H9 (cell line): Measurements from ENCODE around the gene OR5AS1. TPM values are rescaled to one million over a fixed set of nuclear protein-coding genes. Genes with fewer than 3 reads are reported as not detected.

Source experiments
- DNase-seq: peaks from one replicate; pipeline ENCODE4 v3.0.0-alpha.2; 2017
- H2AFZ ChIP-seq: one replicate; pipeline ENCODE4 v1.6.1; 2013; ENCODE audit warnings: mild to moderate bottlenecking, low read length, control low read depth, moderate library complexity
- H2AK5ac ChIP-seq: 2 replicates; pipeline ENCODE4 v1.6.1; 2013; ENCODE audit warnings: low read length, control low read depth, mixed read lengths; ENCODE audit not compliant: insufficient read length
- H2BK120ac ChIP-seq: one replicate; pipeline ENCODE4 v1.6.1; 2013; ENCODE audit warnings: low read depth, mild to moderate bottlenecking, low read length, control low read depth, inconsistent platforms; ENCODE audit not compliant: poor library complexity, severe bottlenecking
- H2BK12ac ChIP-seq: 2 replicates; pipeline ENCODE4 v1.6.1; 2013; ENCODE audit warnings: low read length, control low read depth, mixed read lengths, low read depth; ENCODE audit not compliant: insufficient read length
- H2BK15ac ChIP-seq: 2 replicates; pipeline ENCODE4 v1.6.1; 2013; ENCODE audit warnings: low read depth, low read length, control low read depth
- H2BK20ac ChIP-seq: one replicate; pipeline ENCODE4 v1.6.1; 2013; ENCODE audit warnings: low read depth, mild to moderate bottlenecking, low read length, control low read depth, inconsistent platforms; ENCODE audit not compliant: poor library complexity, severe bottlenecking
- H2BK5ac ChIP-seq: 2 replicates; pipeline ENCODE4 v1.6.1; 2013; ENCODE audit warnings: low read length, control low read depth, mixed read lengths; ENCODE audit not compliant: insufficient read length
- H3K14ac ChIP-seq: 2 replicates; pipeline ENCODE4 v1.6.1; 2013; ENCODE audit warnings: low read length, control low read depth; ENCODE audit not compliant: insufficient read depth
- H3K18ac ChIP-seq: 2 replicates; pipeline ENCODE4 v1.6.1; 2013; ENCODE audit warnings: low read depth, mild to moderate bottlenecking, mixed read lengths, low read length, control low read depth; ENCODE audit not compliant: insufficient read length
- H3K23ac ChIP-seq: 2 replicates; pipeline ENCODE4 v1.6.1; 2013; ENCODE audit warnings: low read length, control low read depth, mixed read lengths, low read depth; ENCODE audit not compliant: insufficient read length
- H3K23me2 ChIP-seq: 2 replicates; pipeline ENCODE4 v1.6.1; 2013; ENCODE audit warnings: low read depth, mild to moderate bottlenecking, mixed read lengths, low read length, control low read depth; ENCODE audit not compliant: insufficient read length, poor library complexity, severe bottlenecking
- H3K27ac ChIP-seq: 2 replicates; pipeline ENCODE4 v1.5.1; 2013; ENCODE audit warnings: low read length, control low read depth, mixed read lengths, low read depth; ENCODE audit not compliant: insufficient read length
- H3K27me3 ChIP-seq: 2 replicates; pipeline ENCODE4 v1.6.1; 2013; ENCODE audit warnings: low read length, control low read depth, inconsistent platforms; ENCODE audit not compliant: insufficient read depth
- H3K4ac ChIP-seq: 2 replicates; pipeline ENCODE4 v1.6.1; 2013; ENCODE audit warnings: low read depth, mild to moderate bottlenecking, control low read depth, inconsistent platforms, low read length, moderate library complexity
- H3K4me1 ChIP-seq: 2 replicates; pipeline ENCODE4 v1.6.1; 2013; ENCODE audit warnings: low read length, control low read depth, inconsistent platforms; ENCODE audit not compliant: insufficient read depth
- H3K4me2 ChIP-seq: 2 replicates; pipeline ENCODE4 v1.6.1; 2013; ENCODE audit warnings: low read length, control low read depth, mixed read lengths; ENCODE audit not compliant: insufficient read length, insufficient read depth
- H3K56ac ChIP-seq: 2 replicates; pipeline ENCODE4 v1.6.1; 2013; ENCODE audit warnings: low read depth, mild to moderate bottlenecking, mixed read lengths, low read length, control low read depth; ENCODE audit not compliant: insufficient read length
- H3K79me1 ChIP-seq: 2 replicates; pipeline ENCODE4 v1.6.1; 2013; ENCODE audit warnings: low read depth, mild to moderate bottlenecking, moderate library complexity, low read length, control low read depth, inconsistent platforms; ENCODE audit not compliant: insufficient read depth, poor library complexity, severe bottlenecking
- H3K79me2 ChIP-seq: 2 replicates; pipeline ENCODE4 v1.6.1; 2013; ENCODE audit warnings: low read length, control low read depth, inconsistent platforms; ENCODE audit not compliant: insufficient read depth
- H3K9ac ChIP-seq: 2 replicates; pipeline ENCODE4 v1.6.1; 2013; ENCODE audit warnings: low read length, control low read depth, mixed read lengths; ENCODE audit not compliant: insufficient read length; ENCODE audit errors: extremely low read depth
- H3K9me3 ChIP-seq: one replicate; pipeline ENCODE4 v1.6.1; 2013; ENCODE audit warnings: low read depth, low read length, inconsistent platforms; ENCODE audit not compliant: control insufficient read depth
- H3T11ph ChIP-seq: one replicate; pipeline ENCODE4 v1.6.1; 2013; ENCODE audit warnings: mild to moderate bottlenecking, low read length, control low read depth, inconsistent platforms
- H4K20me1 ChIP-seq: one replicate; pipeline ENCODE4 v1.6.1; 2013; ENCODE audit not compliant: control insufficient read depth, insufficient read length, insufficient read depth
- H4K5ac ChIP-seq: 2 replicates; pipeline ENCODE4 v1.6.1; 2013; ENCODE audit warnings: low read depth, mild to moderate bottlenecking, mixed read lengths, low read length, control low read depth; ENCODE audit not compliant: insufficient read length
- H4K8ac ChIP-seq: replicated peaks from 2 replicates; pipeline ENCODE4 v1.6.1; 2013; ENCODE audit warnings: low read length, control low read depth, mixed read lengths, low read depth; ENCODE audit not compliant: insufficient read length
- H4K91ac ChIP-seq: 2 replicates; pipeline ENCODE4 v1.6.1; 2013; ENCODE audit warnings: low read depth, mild to moderate bottlenecking, moderate library complexity, mixed read lengths, low read length, control low read depth; ENCODE audit not compliant: insufficient read length
- H3K27ac Mint-ChIP-seq, 3 experiments: 2 replicates in 2 of 3; 3 replicates in 1 of 3; pipeline ENCODE4 v1.8.0; 2020 to 2021; ENCODE audit warnings: mixed read lengths in 3 of 3, mild to moderate bottlenecking in 1 of 3, moderate library complexity in 1 of 3
- H3K27me3 Mint-ChIP-seq: 2 replicates; pipeline ENCODE4 v1.8.0; 2021; ENCODE audit warnings: low read depth, mild to moderate bottlenecking, moderate library complexity, mixed read lengths
- H3K36me3 Mint-ChIP-seq, 3 experiments: 2 replicates in 2 of 3; 3 replicates in 1 of 3; pipeline ENCODE4 v1.8.0; 2020 to 2021; ENCODE audit warnings: low read depth in 3 of 3, mixed read lengths in 3 of 3; ENCODE audit not compliant: insufficient read depth in 1 of 3
- H3K4me1 Mint-ChIP-seq, 2 experiments: 2 replicates each; pipeline ENCODE4 v1.8.0; 2020; ENCODE audit warnings: mixed read lengths in 2 of 2
- H3K4me3 Mint-ChIP-seq, 2 experiments: 2 replicates in 1 of 2; 3 replicates in 1 of 2; pipeline ENCODE4 v1.8.0; 2020 to 2021; ENCODE audit warnings: mild to moderate bottlenecking in 2 of 2, mixed read lengths in 2 of 2, moderate library complexity in 1 of 2
- H3K9me3 Mint-ChIP-seq, 2 experiments: 2 replicates in 1 of 2; 3 replicates in 1 of 2; pipeline ENCODE4 v1.8.0; 2020; ENCODE audit warnings: mild to moderate bottlenecking in 2 of 2, mixed read lengths in 2 of 2, moderate library complexity in 1 of 2
- CTCF ChIP-seq: fragments of 200-600 bp; sonication (generic); conservative IDR thresholded peaks from 3 replicates; pipeline ENCODE4 v1.8.0; 2021; ENCODE audit warnings: antibody characterized with exemption, mild to moderate bottlenecking
- WGBS: extraction: QIAGEN DNeasy Blood & Tissue Kit; methylation state at CpG from one replicate; pipeline ENCODE4 v1.1.7; 2013; ENCODE audit warnings: missing lambda C conversion rate, low lambda C conversion rate, mixed read lengths; ENCODE audit not compliant: insufficient read length; ENCODE audit errors: extremely low coverage; 5-methylcytosine and 5-hydroxymethylcytosine counted together
- total RNA-seq: library from RNA; stranded (reverse); gene quantifications from 2 replicates; pipeline ENCODE4 v1.2.1, GENCODE V29; 2021

The OR5AS1 gene
- total RNA-seq, 1 experiment from 2014 or later, result not detected

- Histone ChIP-seq H2BK15ac (no peak within 1 kb of the TSS), H3K79me1 (no peaks in the 10 kb centered on the region), H3K27ac (no peak within 1 kb of the TSS), H2BK20ac (no peak within 1 kb of the TSS), H4K91ac (no peak within 1 kb of the TSS), H3K14ac (no peak within 1 kb of the TSS), H3K4ac (no peak within 1 kb of the TSS), H3K4me2 (no peak within 1 kb of the TSS), H2BK120ac (no peak within 1 kb of the TSS), H2BK12ac (no peak within 1 kb of the TSS), H3K9me3 (no peaks in the 10 kb centered on the region), H4K20me1 (no peaks in the 10 kb centered on the region), H3K9ac (no peak within 1 kb of the TSS), H2BK5ac (no peak within 1 kb of the TSS), H2AFZ (no peak within 1 kb of the TSS), H2AK5ac (no peak within 1 kb of the TSS), H4K8ac (no peak within 1 kb of the TSS), H3T11ph (no peak within 1 kb of the TSS), H3K27me3 (no peaks in the 10 kb centered on the region), H3K23me2 (no peaks in the 10 kb centered on the region), H3K56ac (no peak within 1 kb of the TSS), H3K79me2 (no peaks in the 10 kb centered on the region), H3K4me1 (0 out of 2 replicates have a peak, but pooled peaks cover 2% of the 10 kb centered on the region), H3K18ac (no peak within 1 kb of the TSS), H4K5ac (no peak within 1 kb of the TSS), H3K23ac (no peak within 1 kb of the TSS)
- Mint-ChIP-seq H3K4me3 (no peak within 1 kb of the TSS), H3K27me3 (no peaks in the 10 kb centered on the region), H3K27ac (no peak within 1 kb of the TSS), H3K9me3 (peaks cover 14 to 33% of the 10 kb centered on the region in 2 experiments), H3K4me1 (peaks cover 17 to 27% of the 10 kb centered on the region in 2 experiments), H3K36me3 (peaks cover 6 to 19% (median 8%) of the 10 kb centered on the region in 3 experiments; a peak in 6 of 7 replicates)
- TF ChIP-seq CTCF, result no peak
- DNase-seq, result no peak
- WGBS, result no CpG with 5 or more reads among the region's 2 CpGs
Observed at GRCh38 chr11:55994525-55994924, 32.9 kb upstream of the OR5AS1 start, which contains the start of gene OR5F1. OR5F1 (minus strand) TSS chr11:55994625; CDS start chr11:55994625, 0 bp downstream.
